GM12875 (cell line): ENCODE results near the gene CDON.

Experiments
- H3K4me3 ChIP-seq: one replicate; pipeline ENCODE4 v1.5.1; 2011; ENCODE audit warnings: low read depth, low read length, control low read depth
- CTCF ChIP-seq: IDR thresholded peaks from 2 replicates; pipeline ENCODE4 v1.5.1; 2011; ENCODE audit warnings: low read depth, mild to moderate bottlenecking, control low read depth, inconsistent platforms, low read length, moderate library complexity, borderline replicate concordance; ENCODE audit not compliant: insufficient read depth

Gene CDON

GRCh38 chr11:125946712-125947418 lies 115.8 kb downstream of the CDON start:
- TF ChIP-seq CTCF: no peak
- no peak overlapping the region for H3K4me3 ChIP-seq

DNA sequence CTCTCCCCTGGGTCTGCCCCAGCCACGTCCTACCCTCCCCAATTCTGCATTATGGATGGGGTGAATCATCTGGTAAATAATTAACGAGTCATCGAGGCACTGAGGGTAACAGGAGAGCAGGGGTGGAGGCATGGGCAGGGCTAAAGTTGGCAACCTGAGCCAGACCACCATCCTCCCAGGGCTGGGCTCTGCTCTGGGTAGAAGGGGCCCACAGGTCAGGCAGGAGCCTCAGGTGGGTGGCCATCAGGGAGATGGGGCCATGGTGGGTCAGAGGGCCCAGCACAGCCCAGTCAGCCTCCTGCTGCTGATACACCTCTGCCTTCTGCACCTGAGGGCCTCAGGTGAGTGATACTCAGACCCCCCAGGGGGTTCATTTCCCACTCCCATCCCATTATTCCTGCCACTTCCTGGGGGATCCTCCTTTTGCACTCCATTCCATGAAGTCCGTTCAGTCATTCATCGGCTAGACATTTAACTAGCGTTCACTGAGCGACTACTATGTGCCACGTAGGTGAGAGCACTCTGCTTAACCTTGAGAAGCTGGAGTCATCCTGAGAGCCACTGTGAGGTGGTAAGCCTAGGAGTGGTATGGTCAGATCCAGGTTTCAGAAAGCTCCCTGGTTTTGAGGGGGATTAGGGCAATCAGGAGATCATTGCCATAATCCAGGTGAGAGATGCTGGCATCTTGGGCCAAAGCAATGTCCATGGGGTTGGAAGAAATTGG lies 116.7 kb downstream of the CDON start, which contains the start of gene VSIG10L2:
Gene VSIG10L2, plus strand, starts transcription at position 248 of the 724 bp plus-strand sequence. Its CDS starts 12 bp downstream, at position 260.
- H3K4me3 ChIP-seq: no peak within 1 kb of the TSS
- no peak for TF ChIP-seq CTCF

- no peak for TF ChIP-seq CTCF
- H3K4me3 ChIP-seq: no peak overlapping the region
Observed at GRCh38 chr11:125945011-125945796, 117.5 kb downstream of the CDON start.

GRCh38 chr11:125944350-125945010 lies 118.2 kb downstream of the CDON start:
- no peak overlapping the region for H3K4me3 ChIP-seq
- TF ChIP-seq CTCF: no peak

- H3K4me3 ChIP-seq: no peak overlapping the region
- no peak for TF ChIP-seq CTCF
Observed at GRCh38 chr11:125943661-125944349, 118.9 kb downstream of the CDON start.

DNA sequence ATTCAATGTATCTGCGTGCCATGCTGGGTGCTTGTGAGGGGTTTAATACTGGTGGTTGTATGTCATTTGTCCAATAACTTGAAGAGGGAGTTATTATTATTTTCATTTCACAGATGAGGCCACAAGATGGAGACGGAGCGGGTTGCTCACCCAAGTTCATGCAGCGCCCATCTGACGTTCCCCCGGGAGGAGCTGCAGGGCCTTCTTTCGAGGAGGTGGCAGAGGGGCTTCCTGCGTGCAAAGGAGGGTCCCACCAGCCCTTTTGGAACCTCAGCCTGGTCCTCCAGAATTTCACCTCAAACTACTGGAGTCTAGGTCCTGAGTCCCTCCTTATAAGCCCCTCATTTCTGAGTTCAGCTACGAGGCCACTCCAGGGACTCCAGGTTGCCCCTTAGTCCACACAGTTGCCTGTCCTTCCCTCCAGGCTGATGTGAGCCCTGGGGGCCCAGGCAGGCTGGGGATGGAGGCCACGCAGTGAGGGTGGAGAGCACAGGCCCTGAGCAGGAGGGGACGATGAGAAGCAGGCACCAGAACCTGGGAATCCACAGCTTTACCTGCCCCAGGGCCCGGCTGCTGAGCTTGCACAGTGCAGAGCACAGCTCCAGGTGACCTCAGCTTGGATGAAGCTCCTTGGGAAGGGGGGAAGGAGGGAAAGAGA lies 119.8 kb downstream of the CDON start:
- TF ChIP-seq CTCF: no peak
- H3K4me3 ChIP-seq: no peak overlapping the region
